Neural cell (in vitro differentiated cells): ENCODE measurements around the gene HHIPL1. TPM values are rescaled to one million over a fixed set of nuclear protein-coding genes. Genes with fewer than 3 reads are reported as not detected.

Source experiments
- H2AFZ ChIP-seq: fragments of 200-600, 300-800 bp; sonication (generic), shearing (Covaris generic); 2 replicates; pipeline ENCODE4 v1.6.0; 2014; ENCODE audit warnings: low read depth, mild to moderate bottlenecking, antibody characterized with exemption, low read length, moderate library complexity
- H3F3A ChIP-seq: fragments of 200-600 bp; shearing (Covaris generic); 2 replicates; pipeline ENCODE4 v1.6.1; 2016; ENCODE audit warnings: mild to moderate bottlenecking, moderate library complexity, mixed read lengths, antibody characterized with exemption, low read length; ENCODE audit not compliant: insufficient read depth, poor library complexity, severe bottlenecking
- H3K27ac ChIP-seq: fragments of 200-600, 300-800 bp; sonication (generic), shearing (Covaris generic); 2 replicates; pipeline ENCODE4 v1.5.1; 2014; ENCODE audit warnings: mild to moderate bottlenecking, low read length, moderate library complexity
- H3K27me3 ChIP-seq: fragments of 300-800, 200-600 bp; sonication (generic), shearing (Covaris generic); 2 replicates; pipeline ENCODE4 v1.6.0; 2014; ENCODE audit warnings: mild to moderate bottlenecking, low read depth, low read length, moderate library complexity; ENCODE audit not compliant: insufficient read depth
- H3K36me3 ChIP-seq: fragments of 300-800, 200-600 bp; sonication (generic), shearing (Covaris generic); 2 replicates; pipeline ENCODE4 v1.5.1; 2014; ENCODE audit warnings: mild to moderate bottlenecking, antibody characterized with exemption, low read length, moderate library complexity; ENCODE audit not compliant: insufficient read depth
- H3K4me2 ChIP-seq: fragments of 300-800, 200-600 bp; sonication (generic), shearing (Covaris generic); 2 replicates; pipeline ENCODE4 v1.6.0; 2014; ENCODE audit warnings: mild to moderate bottlenecking, low read length
- H3K4me3 ChIP-seq: fragments of 300-800, 200-600 bp; sonication (generic), shearing (Covaris generic); 2 replicates; pipeline ENCODE4 v1.5.1; 2014; ENCODE audit warnings: mild to moderate bottlenecking, low read length, moderate library complexity
- H3K79me2 ChIP-seq: fragments of 200-600 bp; shearing (Covaris generic); replicated peaks from 2 replicates; pipeline ENCODE4 v1.6.0; 2014; ENCODE audit warnings: mild to moderate bottlenecking, low read length, moderate library complexity; ENCODE audit not compliant: insufficient read depth
- H3K9ac ChIP-seq: fragments of 300-800, 200-600 bp; sonication (generic), shearing (Covaris generic); 2 replicates; pipeline ENCODE4 v1.6.1; 2016; ENCODE audit warnings: mild to moderate bottlenecking, low read length, mixed read lengths
- H3K9me2 ChIP-seq: fragments of 200-600 bp; shearing (Covaris generic); 2 replicates; pipeline ENCODE4 v1.6.1; 2016; ENCODE audit warnings: mild to moderate bottlenecking, low read length, mixed read lengths; ENCODE audit not compliant: insufficient read depth
- H3K9me3 ChIP-seq: fragments of 200-600, 300-800 bp; sonication (generic), shearing (Covaris generic); 2 replicates; pipeline ENCODE4 v1.6.1; 2016; ENCODE audit warnings: mild to moderate bottlenecking, mixed run types, low read length, moderate library complexity, mixed read lengths
- H4K20me1 ChIP-seq: fragments of 200-600 bp; shearing (Covaris generic); 2 replicates; pipeline ENCODE4 v1.6.1; 2016; ENCODE audit warnings: mild to moderate bottlenecking, mixed run types; ENCODE audit not compliant: insufficient read depth
- CTCF ChIP-seq: fragments of 450-650 bp; IDR thresholded peaks from 2 replicates; pipeline ENCODE4 v1.5.1; 2014; ENCODE audit warnings: antibody characterized with exemption, mild to moderate bottlenecking, moderate library complexity; ENCODE audit not compliant: poor library complexity, severe bottlenecking
- EP300 ChIP-seq: fragments of 450-650 bp; conservative IDR thresholded peaks from 2 replicates; pipeline ENCODE4 v1.6.1; 2014; ENCODE audit warnings: antibody characterized with exemption, mild to moderate bottlenecking, moderate library complexity; ENCODE audit not compliant: poor library complexity, severe bottlenecking
- EZH2 ChIP-seq: fragments of 200-600, 300-800 bp; shearing (Covaris generic), sonication (generic); IDR thresholded peaks from 2 replicates; pipeline ENCODE4 v1.6.1; 2014; ENCODE audit warnings: antibody characterized with exemption, low read length, borderline replicate concordance, mild to moderate bottlenecking; ENCODE audit not compliant: insufficient read depth, poor library complexity, severe bottlenecking
- MXI1 ChIP-seq: fragments of 450-650 bp; conservative IDR thresholded peaks from 2 replicates; pipeline ENCODE4 v1.6.1; 2014; ENCODE audit warnings: antibody characterized with exemption, mild to moderate bottlenecking; ENCODE audit not compliant: poor library complexity, severe bottlenecking
- POLR2AphosphoS5 ChIP-seq: IDR thresholded peaks from 2 replicates; pipeline ENCODE4 v1.6.1; 2012
- RAD21 ChIP-seq: fragments of 450-650 bp; conservative IDR thresholded peaks from 2 replicates; pipeline ENCODE4 v1.6.1; 2014; ENCODE audit warnings: antibody characterized with exemption, mild to moderate bottlenecking, moderate library complexity
- REST ChIP-seq: IDR thresholded peaks from 2 replicates; pipeline ENCODE4 v1.6.1; 2012; ENCODE audit warnings: borderline replicate concordance
- SMC3 ChIP-seq: fragments of 450-650 bp; conservative IDR thresholded peaks from 2 replicates; pipeline ENCODE4 v1.6.1; 2014; ENCODE audit warnings: antibody characterized with exemption, mild to moderate bottlenecking, moderate library complexity; ENCODE audit not compliant: poor library complexity
- TAF1 ChIP-seq: IDR thresholded peaks from 2 replicates; pipeline ENCODE4 v1.6.1; 2012; ENCODE audit warnings: low read depth
- polyA plus RNA-seq: library from polyadenylated mRNA; depleted of rRNA; stranded (reverse); fragments of >200 nt; gene quantifications from 2 replicates; pipeline ENCODE4 v1.2.3, GENCODE V29; 2014

Gene HHIPL1
- polyA plus RNA-seq, 1 donor from 2014 or later, result 0.47 TPM

- peaks cover 3% of the 10 kb centered on the region for H3K9me3 ChIP-seq
- no peak overlapping the region for H2AFZ ChIP-seq
- no peak overlapping the region for H3K4me2 ChIP-seq
- no peaks in the 10 kb centered on the region for H4K20me1 ChIP-seq
- H3K9me2 ChIP-seq, result no peaks in the 10 kb centered on the region
- no peak overlapping the region for H3K4me3 ChIP-seq
- H3K79me2 ChIP-seq, result no peaks in the 10 kb centered on the region
- no peak overlapping the region for H3K9ac ChIP-seq
- no peaks in the 10 kb centered on the region for H3F3A ChIP-seq
- H3K27me3 ChIP-seq, result no peaks in the 10 kb centered on the region
- no peak for TF ChIP-seq CTCF
- TF ChIP-seq SMC3, result no peak
- TF ChIP-seq TAF1, result no peak
- TF ChIP-seq EP300, result no peak
- no peak for TF ChIP-seq REST
- TF ChIP-seq RAD21, result no peak
- TF ChIP-seq POLR2AphosphoS5, result no peak
- H3K36me3 ChIP-seq, result no peaks in the 10 kb centered on the region
- H3K27ac ChIP-seq, result no peak overlapping the region
Measured at GRCh38 chr14:99713972-99714371, 69.0 kb downstream of the HHIPL1 start.

GRCh38 chr14:99715266-99716000 lies 70.5 kb downstream of the HHIPL1 start:
- Histone ChIP-seq H3K9me2 (no peaks in the 10 kb centered on the region), H3F3A (no peaks in the 10 kb centered on the region), H3K27ac (no peak overlapping the region), H3K4me3 (no peak overlapping the region), H4K20me1 (no peaks in the 10 kb centered on the region), H3K4me2 (no peak overlapping the region), H3K27me3 (no peaks in the 10 kb centered on the region), H3K79me2 (no peaks in the 10 kb centered on the region), H3K9me3 (peaks cover 3% of the 10 kb centered on the region), H3K36me3 (no peaks in the 10 kb centered on the region), H2AFZ (no peak overlapping the region), H3K9ac (no peak overlapping the region)
- TF ChIP-seq EP300 (no peak), EZH2 (no peak), CTCF (no peak), TAF1 (no peak), RAD21 (no peak), SMC3 (no peak), MXI1 (no peak), POLR2AphosphoS5 (no peak)
